ENCODE data around the gene CDYL2. TPM values are rescaled to one million over a fixed set of nuclear protein-coding genes. Genes with fewer than 3 reads are reported as not detected.

CDYL2 gene
- total RNA-seq, 2 donors from 2014 or later: 1.6 to 7.8 TPM

- no peak for TF ChIP-seq POLR2A (IDR thresholded peaks at IDR 0.05)
- TF ChIP-seq CTCF (IDR thresholded peaks at IDR 0.05): no peak
- ATAC-seq (no peak), DNase-seq (no peak)
- Histone ChIP-seq H3K9me3 (no peaks in the 10 kb centered on the region), H3K27me3 (no peaks in the 10 kb centered on the region), H3K27ac (no peak overlapping the region), H3K36me3 (replicated peaks in 1 of 2; ENCODE audit: insufficient read depth in 1 of 2, low read depth in 2 of 2) (no peaks in the 10 kb centered on the region), H3K4me1 (no peaks in the 10 kb centered on the region), H3K4me3 (no peak overlapping the region)
- 44 to 66% methylated on average over 1 of the region's 1 CpG for WGBS, 2 donors
- intact Hi-C loops (cut with DNase I): no loop called here
Observed at GRCh38 chr16:80627108-80627507, 177.3 kb downstream of the CDYL2 start.

GRCh38 chr16:80623376-80623775 lies 181.0 kb downstream of the CDYL2 start:
- no peak for DNase-seq

GRCh38 chr16:80622007-80622406 lies 182.4 kb downstream of the CDYL2 start:
- DNase-seq (no peak), ATAC-seq (no peak)
- Histone ChIP-seq H3K9me3 (no peaks in the 10 kb centered on the region), H3K36me3 (replicated peaks in 1 of 2; ENCODE audit: insufficient read depth in 1 of 2, low read depth in 2 of 2) (no peaks in the 10 kb centered on the region), H3K4me1 (no peaks in the 10 kb centered on the region), H3K27me3 (no peaks in the 10 kb centered on the region), H3K27ac (no peak overlapping the region), H3K4me3 (no peak overlapping the region)
- 86 to 90% methylated on average over 3 of the region's 3 CpGs for WGBS, 2 donors
- intact Hi-C loops (cut with DNase I): no loop called here
- TF ChIP-seq CTCF (IDR thresholded peaks at IDR 0.05) (no peak), POLR2A (IDR thresholded peaks at IDR 0.05) (no peak)

More at GRCh38 chr16:80623376-80623775, 181.0 kb downstream of the CDYL2 start:
- Histone ChIP-seq H3K9me3 (no peaks in the 10 kb centered on the region), H3K4me3 (no peak overlapping the region), H3K4me1 (no peaks in the 10 kb centered on the region), H3K27me3 (no peaks in the 10 kb centered on the region), H3K27ac (no peak overlapping the region), H3K36me3 (replicated peaks in 1 of 2; ENCODE audit: insufficient read depth in 1 of 2, low read depth in 2 of 2) (no peaks in the 10 kb centered on the region)
- ATAC-seq: no peak
- intact Hi-C loops (cut with DNase I): no loop called here
- 64 to 71% methylated on average over 4 of the region's 4 CpGs for WGBS, 2 donors
- TF ChIP-seq CTCF (IDR thresholded peaks at IDR 0.05) (no peak), POLR2A (IDR thresholded peaks at IDR 0.05) (no peak)

- no peaks in the 10 kb centered on the region for H3K9me3 ChIP-seq
- DNase-seq (no peak), ATAC-seq (no peak)
- intact Hi-C loops (cut with DNase I): no loop called here
- H3K4me3 ChIP-seq: no peak overlapping the region
- TF ChIP-seq CTCF (IDR thresholded peaks at IDR 0.05) (no peak), POLR2A (IDR thresholded peaks at IDR 0.05) (no peak)
- H3K27ac ChIP-seq: no peak overlapping the region
- no peaks in the 10 kb centered on the region for H3K4me1 ChIP-seq
- 85% methylated on average over 14 to 17 of the region's 17 CpGs for WGBS, 2 donors
- H3K27me3 ChIP-seq: no peaks in the 10 kb centered on the region
- no peaks in the 10 kb centered on the region for H3K36me3 ChIP-seq (replicated peaks in 1 of 2; ENCODE audit: insufficient read depth in 1 of 2, low read depth in 2 of 2)
Observed at GRCh38 chr16:80620736-80621605, 183.4 kb downstream of the CDYL2 start.

GRCh38 chr16:80619824-80620223 lies 184.6 kb downstream of the CDYL2 start:
- Histone ChIP-seq H3K4me1 (no peaks in the 10 kb centered on the region), H3K36me3 (replicated peaks in 1 of 2; ENCODE audit: insufficient read depth in 1 of 2, low read depth in 2 of 2) (no peaks in the 10 kb centered on the region), H3K27me3 (no peaks in the 10 kb centered on the region), H3K27ac (no peak overlapping the region), H3K4me3 (no peak overlapping the region), H3K9me3 (no peaks in the 10 kb centered on the region)
- no peak for TF ChIP-seq CTCF (IDR thresholded peaks at IDR 0.05)
- no peak for TF ChIP-seq POLR2A (IDR thresholded peaks at IDR 0.05)
- WGBS, 2 donors: 72 to 80% methylated on average over 3 to 4 of the region's 4 CpGs
- no peak for ATAC-seq
- intact Hi-C loops (cut with DNase I): no loop called here
- DNase-seq: no peak

Measured in body of pancreas (tissue), 4 donors.